LHCN-M2 (cell line): ENCODE results near the gene KLHDC10. TPM values are rescaled to one million over a fixed set of nuclear protein-coding genes. Genes with fewer than 3 reads are reported as not detected.
"Not testable (repeated sequence)": the region's sequence is repeated elsewhere in the genome, so short reads cannot be mapped to it uniquely, and the experiment has no call there.

ENCODE experiments used
- DNase-seq: peaks from one replicate; pipeline ENCODE4 v3.0.0-alpha.2; 2012; ENCODE audit warnings: low read depth
- polyA plus RNA-seq: library from polyadenylated mRNA; unstranded; fragments of >200 nt; gene quantifications from one replicate; pipeline ENCODE4 v1.2.1, GENCODE V29; 2012; ENCODE audit warnings: missing spikeins
- total RNA-seq: library from RNA; depleted of rRNA; stranded (reverse); fragments of >200 nt; gene quantifications from 2 replicates; pipeline ENCODE4 v1.2.3, GENCODE V29; 2014; rRNA removed

KLHDC10 gene
- 18.6 and 22.8 TPM in 2 replicates for total RNA-seq
- polyA plus RNA-seq, result 15.4 TPM

- DNase-seq, result peak; percentile 100
Observed at GRCh38 chr7:130069978-130070860, at the start of gene KLHDC10. Gene KLHDC10 (plus strand): TSS chr7:130070534. CDS start chr7:130070644, 110 bp downstream.

GRCh38 chr7:130021105-130021834, 49.1 kb upstream of the KLHDC10 start:
- peak; percentile 67 for DNase-seq

- DNase-seq, result no peak
Observed at GRCh38 chr7:130022115-130022514, 48.2 kb upstream of the KLHDC10 start.

- no peak for DNase-seq
Observed at GRCh38 chr7:130022623-130023175, 47.6 kb upstream of the KLHDC10 start.

- DNase-seq, result no peak
Observed at GRCh38 chr7:130024390-130024789, 45.9 kb upstream of the KLHDC10 start.

- no peak for DNase-seq
Observed at GRCh38 chr7:130032698-130033097, 37.6 kb upstream of the KLHDC10 start.

- no peak for DNase-seq
Observed at GRCh38 chr7:130037703-130038102, 32.6 kb upstream of the KLHDC10 start.

GRCh38 chr7:130040576-130040975, 29.8 kb upstream of the KLHDC10 start:
- no peak for DNase-seq

GRCh38 chr7:130047831-130048230, 22.5 kb upstream of the KLHDC10 start:
- DNase-seq, result no peak

- DNase-seq, result no peak
Observed at GRCh38 chr7:130048906-130049305, 21.4 kb upstream of the KLHDC10 start.

- not testable (repeated sequence) for DNase-seq
Observed at GRCh38 chr7:130052250-130052649, 18.1 kb upstream of the KLHDC10 start.

- not testable (repeated sequence) for DNase-seq
Observed at GRCh38 chr7:130055198-130055597, 15.1 kb upstream of the KLHDC10 start.

GRCh38 chr7:130062246-130062645, 8.1 kb upstream of the KLHDC10 start:
- no peak for DNase-seq

- DNase-seq, result peak; percentile 41
Observed at GRCh38 chr7:130063036-130063435, 7.3 kb upstream of the KLHDC10 start.

- DNase-seq, result not testable (repeated sequence)
Observed at GRCh38 chr7:130064580-130064926, 5.8 kb upstream of the KLHDC10 start.

- peak; percentile 18 for DNase-seq
Observed at GRCh38 chr7:130065500-130066152, 4.7 kb upstream of the KLHDC10 start.

GRCh38 chr7:130069179-130069977, 956 bp upstream of the KLHDC10 start:
- DNase-seq, result no peak

- DNase-seq, result no peak
Observed at GRCh38 chr7:130070861-130071622, 708 bp downstream of the KLHDC10 start.

- DNase-seq, result peak; percentile 88
Observed at GRCh38 chr7:130071701-130072622, 1.6 kb downstream of the KLHDC10 start.
